SJSA1 (cell line): ENCODE results near the gene GSX1. TPM values are rescaled to one million over a fixed set of nuclear protein-coding genes. Genes with fewer than 3 reads are reported as not detected.

Experiments used
- DNase-seq, 2 experiments: peaks; one replicate each; pipeline ENCODE4 v3.0.0-alpha.2; 2015 to 2020; ENCODE audit warnings: low spot score in 2 of 2, low read depth in 1 of 2
- H3K27ac ChIP-seq: fragments of 250-450 bp; sonication (Bioruptor Pico); 2 replicates; pipeline ENCODE4 v1.5.1; 2020; ENCODE audit warnings: mild to moderate bottlenecking, moderate library complexity
- H3K27me3 ChIP-seq: fragments of 250-450 bp; sonication (Bioruptor Pico); replicated peaks from 2 replicates; pipeline ENCODE4 v1.5.1; 2020; ENCODE audit warnings: mild to moderate bottlenecking, moderate library complexity
- H3K36me3 ChIP-seq: fragments of 250-450 bp; sonication (Bioruptor Pico); 2 replicates; pipeline ENCODE4 v1.5.1; 2020; ENCODE audit warnings: mild to moderate bottlenecking
- H3K4me1 ChIP-seq: fragments of 250-450 bp; sonication (Bioruptor Pico); replicated peaks from 2 replicates; pipeline ENCODE4 v1.6.1; 2021; ENCODE audit warnings: mild to moderate bottlenecking
- H3K4me3 ChIP-seq: fragments of 250-450 bp; sonication (Bioruptor Pico); 2 replicates; pipeline ENCODE4 v1.5.1; 2020; ENCODE audit warnings: mild to moderate bottlenecking
- H3K9me3 ChIP-seq: fragments of 250-450 bp; sonication (Bioruptor Pico); replicated peaks from 2 replicates; pipeline ENCODE4 v1.5.1; 2020; ENCODE audit warnings: mild to moderate bottlenecking
- total RNA-seq: library from RNA; depleted of rRNA; stranded (reverse); fragments of >200 nt; shearing (Covaris generic); gene quantifications from 2 replicates; pipeline ENCODE4 v1.2.3, GENCODE V29; 2014

GSX1 gene
- total RNA-seq, 1 experiment from 2014 or later: not detected

DNA sequence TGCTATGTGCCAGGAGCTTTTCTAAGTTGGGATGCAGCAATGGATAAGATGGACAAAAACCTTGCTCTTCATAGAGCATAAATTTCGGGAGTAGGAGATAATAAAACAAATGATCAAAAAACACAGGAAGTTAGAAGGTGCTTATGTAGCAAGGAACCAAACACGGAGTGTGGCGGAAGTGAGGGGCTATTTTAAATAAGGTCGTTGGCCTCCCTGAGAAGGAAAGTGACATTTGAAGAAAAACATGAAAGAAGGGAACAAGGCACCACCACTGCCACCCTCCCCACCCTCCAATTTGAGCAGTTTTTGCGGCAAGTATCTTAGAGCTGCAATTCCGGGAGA, 3.2 kb upstream of the GSX1 start:
- Histone ChIP-seq H3K36me3 (no peaks in the 10 kb centered on the region), H3K4me3 (no peak overlapping the region), H3K27me3 (peaks cover 55% of the 10 kb centered on the region), H3K9me3 (no peaks in the 10 kb centered on the region), H3K4me1 (no peaks in the 10 kb centered on the region), H3K27ac (no peak overlapping the region)
- no peak for DNase-seq

DNA sequence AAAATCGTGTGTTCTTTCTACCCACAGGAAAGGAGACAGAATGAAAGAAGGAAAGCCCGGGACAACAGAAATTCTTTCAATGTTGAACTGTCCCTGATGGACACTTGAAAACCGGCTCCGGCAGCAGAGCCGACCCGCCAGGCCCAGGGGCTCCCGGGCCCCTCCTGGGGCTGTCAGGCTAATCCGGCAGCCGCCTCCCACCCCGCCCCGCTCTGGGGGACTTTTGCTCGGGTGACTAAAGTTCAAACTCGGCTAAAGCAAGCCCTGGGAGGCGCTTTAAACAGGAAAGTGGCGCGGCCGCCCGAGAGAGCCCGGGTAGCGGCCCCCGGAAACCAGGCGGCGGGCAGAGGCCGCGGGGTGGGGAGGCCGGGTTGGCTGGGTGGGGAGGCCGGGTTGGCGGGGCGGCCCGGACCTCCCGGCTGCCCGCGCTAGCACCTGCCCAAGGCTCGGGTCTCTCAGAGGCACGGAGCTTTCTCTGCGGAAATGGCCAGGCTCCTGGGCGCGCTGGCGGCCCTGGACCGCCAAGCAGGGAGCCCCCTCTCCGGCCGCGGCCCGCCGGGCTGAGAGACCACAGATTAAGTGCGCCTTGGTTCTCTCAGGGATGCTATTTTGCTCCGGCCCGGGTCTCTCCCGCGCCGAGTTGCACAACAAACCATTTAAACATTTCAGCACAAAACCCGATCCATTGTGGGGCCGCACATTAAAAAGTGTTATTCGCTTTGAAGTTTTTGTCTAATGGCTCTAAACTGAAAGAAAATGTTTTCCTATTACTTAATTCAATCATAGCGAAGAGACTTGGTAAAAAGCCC, 2.6 kb upstream of the GSX1 start:
- H3K4me1 ChIP-seq: no peaks in the 10 kb centered on the region
- no peaks in the 10 kb centered on the region for H3K36me3 ChIP-seq
- no peak overlapping the region for H3K27ac ChIP-seq
- no peaks in the 10 kb centered on the region for H3K9me3 ChIP-seq
- peaks cover 58% of the 10 kb centered on the region for H3K27me3 ChIP-seq
- H3K4me3 ChIP-seq: no peak overlapping the region
- no peak for DNase-seq

DNA sequence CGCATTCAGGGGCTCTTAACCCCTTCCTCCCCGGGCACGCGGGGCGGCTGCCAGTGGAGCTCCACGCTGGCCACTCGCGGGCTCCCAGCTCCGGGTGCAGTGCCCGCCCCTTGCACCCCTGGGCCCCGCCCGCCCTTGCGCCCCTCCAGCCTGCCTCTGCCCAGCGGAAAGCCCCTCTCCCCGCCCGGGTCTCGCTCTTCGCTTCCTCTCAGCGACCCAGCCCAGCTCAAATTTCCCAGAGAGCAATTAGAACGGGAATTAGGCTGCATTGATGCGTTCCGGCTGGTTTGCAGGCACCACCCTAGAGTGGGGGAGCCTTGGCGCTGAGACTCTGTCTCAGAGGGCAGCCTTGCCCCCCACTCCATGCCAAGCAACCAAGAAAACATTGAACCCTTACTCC, 1.8 kb upstream of the GSX1 start:
- no peak for DNase-seq
- no peak overlapping the region for H3K4me3 ChIP-seq
- no peaks in the 10 kb centered on the region for H3K9me3 ChIP-seq
- H3K36me3 ChIP-seq: no peaks in the 10 kb centered on the region
- H3K27ac ChIP-seq: no peak overlapping the region
- H3K4me1 ChIP-seq: no peaks in the 10 kb centered on the region
- peaks cover 66% of the 10 kb centered on the region for H3K27me3 ChIP-seq

DNA sequence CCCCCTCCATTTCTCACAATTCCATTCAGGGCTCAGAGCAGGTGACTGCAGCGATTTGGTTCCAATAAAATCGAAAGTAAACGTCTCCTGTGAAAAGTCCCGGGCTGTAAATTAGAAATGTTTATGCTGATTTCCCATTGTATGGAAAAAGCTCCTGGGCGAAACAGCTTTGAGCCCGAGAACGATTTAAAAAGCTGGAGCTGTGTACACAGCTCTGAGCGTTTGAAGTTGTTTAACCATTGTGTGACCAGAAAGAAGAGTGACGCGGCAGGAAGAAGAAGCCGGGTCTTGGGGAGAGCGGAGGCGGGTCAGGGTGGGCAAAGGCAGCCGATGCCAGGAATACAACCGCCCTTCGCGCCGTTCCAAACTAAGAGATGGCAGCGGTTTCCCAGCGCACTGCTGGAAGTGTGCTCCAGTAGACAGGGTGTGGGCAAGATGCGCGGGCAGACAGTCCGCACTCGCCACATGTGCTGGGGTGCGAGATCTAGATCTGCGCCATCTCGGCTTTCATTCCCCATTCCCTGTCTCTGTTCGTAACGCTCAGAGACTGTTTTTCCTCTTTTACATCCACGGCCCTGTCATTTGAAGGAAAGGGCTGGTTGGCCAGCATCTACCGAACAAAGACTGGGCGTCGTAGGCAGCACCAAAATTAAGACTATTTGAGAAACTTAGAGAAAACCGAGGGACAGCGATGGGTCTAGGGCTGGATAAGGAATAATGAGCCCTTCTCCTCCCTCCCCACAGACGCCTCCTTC, 960 bp upstream of the GSX1 start:
- no peaks in the 10 kb centered on the region for H3K36me3 ChIP-seq
- H3K27me3 ChIP-seq: peaks cover 74% of the 10 kb centered on the region
- no peak overlapping the region for H3K27ac ChIP-seq
- DNase-seq: no peak
- no peaks in the 10 kb centered on the region for H3K4me1 ChIP-seq
- no peaks in the 10 kb centered on the region for H3K9me3 ChIP-seq
- H3K4me3 ChIP-seq: no peak overlapping the region

DNA sequence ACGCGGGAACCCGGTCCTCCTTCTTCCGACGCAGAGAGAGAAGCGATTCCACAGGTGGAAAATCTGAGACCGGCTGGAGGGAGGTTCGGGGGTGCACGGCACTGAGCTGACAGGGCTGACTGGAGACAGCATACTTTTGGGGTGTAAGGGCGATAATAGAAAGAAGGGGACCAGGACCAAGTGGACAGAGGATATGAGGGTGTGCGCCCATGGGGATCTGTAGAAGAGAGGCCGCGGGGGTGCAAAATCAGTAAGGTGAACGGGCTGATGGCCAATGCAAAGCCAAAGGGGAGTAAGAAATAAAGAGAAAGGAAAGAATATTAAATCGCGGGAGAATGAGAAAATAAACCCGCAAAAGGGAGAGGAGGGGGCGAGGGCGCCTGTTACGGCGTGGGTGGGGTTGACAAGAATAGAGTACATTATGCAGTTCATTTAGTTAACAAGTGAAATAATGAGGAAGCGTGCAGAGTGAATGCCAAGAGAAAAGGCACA, 336 bp upstream of the GSX1 start:
- Histone ChIP-seq H3K27ac (no peak overlapping the region), H3K4me3 (no peak overlapping the region), H3K9me3 (no peaks in the 10 kb centered on the region), H3K27me3 (peaks cover 81% of the 10 kb centered on the region), H3K36me3 (no peaks in the 10 kb centered on the region), H3K4me1 (no peaks in the 10 kb centered on the region)
- no peak for DNase-seq

DNA sequence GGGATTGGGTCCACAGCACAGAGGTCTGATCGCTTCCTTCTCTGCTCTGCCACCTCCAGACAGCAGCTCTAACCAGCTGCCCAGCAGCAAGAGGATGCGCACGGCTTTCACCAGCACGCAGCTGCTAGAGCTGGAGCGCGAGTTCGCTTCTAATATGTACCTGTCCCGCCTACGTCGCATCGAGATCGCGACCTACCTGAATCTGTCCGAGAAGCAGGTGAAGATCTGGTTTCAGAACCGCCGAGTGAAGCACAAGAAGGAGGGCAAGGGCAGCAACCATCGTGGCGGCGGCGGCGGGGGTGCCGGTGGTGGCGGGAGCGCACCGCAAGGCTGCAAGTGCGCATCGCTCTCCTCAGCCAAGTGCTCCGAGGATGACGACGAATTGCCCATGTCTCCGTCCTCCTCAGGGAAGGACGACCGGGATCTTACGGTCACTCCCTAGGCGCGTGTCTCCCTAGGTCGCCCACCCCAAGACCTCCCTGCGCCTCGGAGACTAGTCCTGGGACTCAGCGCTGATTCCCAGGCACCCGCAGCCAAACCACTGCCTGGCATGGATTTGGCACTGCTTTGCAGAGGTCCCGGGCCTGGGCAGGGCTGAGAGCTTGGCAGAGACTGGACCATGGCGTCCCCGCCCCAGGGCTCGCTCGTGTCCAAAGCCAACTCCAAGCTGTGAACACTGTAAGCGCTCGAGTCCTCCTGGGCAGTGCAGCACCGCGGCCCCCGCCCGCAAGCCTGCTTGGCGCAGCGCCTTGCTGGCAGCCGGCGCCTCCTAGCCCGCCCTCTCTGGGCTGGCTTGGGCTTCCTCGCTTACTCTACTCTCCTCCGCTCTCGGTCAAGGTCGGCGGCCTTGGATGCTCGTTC, 1.5 kb downstream of the GSX1 start:
- Histone ChIP-seq H3K27ac (no peak overlapping the region), H3K4me3 (no peak overlapping the region), H3K27me3 (peaks cover 85% of the 10 kb centered on the region), H3K4me1 (no peaks in the 10 kb centered on the region), H3K9me3 (no peaks in the 10 kb centered on the region), H3K36me3 (no peaks in the 10 kb centered on the region)
- no peak for DNase-seq

DNA sequence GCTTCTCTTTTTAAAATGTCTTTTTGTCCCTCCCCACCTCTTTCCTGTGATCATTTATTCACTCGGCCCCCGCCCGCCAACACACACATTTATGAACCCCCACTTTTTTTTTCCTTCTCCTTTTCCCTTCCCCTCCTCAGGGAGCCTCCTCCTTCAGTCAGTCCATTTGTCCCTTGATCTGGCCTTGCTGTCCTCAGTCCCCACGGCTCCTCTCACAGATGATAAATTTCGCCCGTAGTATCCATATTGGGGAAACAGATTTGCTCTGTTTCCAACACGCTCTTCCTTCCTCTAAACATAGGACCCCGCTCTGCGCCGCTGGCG, 2.0 kb downstream of the GSX1 start:
- Histone ChIP-seq H3K4me1 (no peaks in the 10 kb centered on the region), H3K27me3 (peaks cover 80% of the 10 kb centered on the region), H3K36me3 (no peaks in the 10 kb centered on the region), H3K27ac (no peak overlapping the region), H3K9me3 (no peaks in the 10 kb centered on the region), H3K4me3 (no peak overlapping the region)
- no peak for DNase-seq

DNA sequence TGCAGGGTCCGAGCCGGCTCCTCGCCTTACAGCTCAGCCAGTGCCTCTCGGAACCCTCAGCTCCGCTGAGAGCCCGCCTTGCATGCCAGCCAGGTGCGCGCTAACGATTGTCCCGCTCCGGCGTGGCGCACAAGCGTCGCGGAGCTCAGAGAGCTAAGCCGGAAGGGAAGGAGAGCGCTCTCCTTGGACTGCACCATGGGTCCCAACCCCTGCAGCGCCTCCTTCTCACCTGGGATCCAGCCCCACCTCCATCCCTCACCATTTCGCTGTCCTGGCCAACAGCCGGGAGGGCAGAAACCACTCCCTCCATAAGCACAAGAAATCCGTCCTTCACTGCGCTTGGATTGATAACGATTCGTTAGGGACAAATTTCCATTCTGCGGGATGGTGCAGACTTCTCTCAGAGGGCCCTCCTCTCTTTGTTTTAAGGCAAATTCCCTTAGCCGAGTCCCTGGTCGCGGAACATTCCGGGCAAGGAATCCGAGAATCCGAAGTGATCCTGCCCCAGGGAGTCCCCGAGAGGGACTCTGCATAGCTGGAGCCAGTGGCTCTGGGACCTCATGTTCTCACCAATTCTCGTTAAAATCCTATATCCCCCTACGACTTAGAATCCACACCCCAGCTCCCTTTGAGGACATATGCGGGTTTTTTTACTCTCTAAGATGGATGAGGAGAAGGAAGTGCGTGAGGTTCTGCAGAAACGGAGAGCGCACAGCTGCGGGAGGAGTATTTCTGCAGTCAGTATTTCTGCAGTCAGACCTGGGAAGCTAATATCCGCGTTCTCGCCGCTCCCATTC, 2.8 kb downstream of the GSX1 start:
- Histone ChIP-seq H3K27me3 (peaks cover 75% of the 10 kb centered on the region), H3K36me3 (no peaks in the 10 kb centered on the region), H3K4me1 (no peaks in the 10 kb centered on the region), H3K9me3 (no peaks in the 10 kb centered on the region), H3K27ac (no peak overlapping the region), H3K4me3 (no peak overlapping the region)
- no peak for DNase-seq

DNA sequence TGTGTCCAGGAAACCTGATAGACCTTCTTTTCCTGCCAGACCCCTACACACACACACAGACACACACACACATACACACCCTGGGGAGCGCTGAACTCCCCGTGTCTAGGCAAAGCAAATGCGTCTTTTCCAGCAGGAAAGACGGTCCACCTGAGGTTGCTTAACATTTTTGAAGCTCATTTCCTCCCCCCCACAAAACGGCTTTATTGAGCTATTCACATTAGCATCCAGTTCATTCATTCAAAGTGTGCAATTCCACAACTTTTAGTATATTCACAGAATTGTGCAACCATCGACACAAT, 3.4 kb downstream of the GSX1 start:
- Histone ChIP-seq H3K4me1 (no peaks in the 10 kb centered on the region), H3K9me3 (no peaks in the 10 kb centered on the region), H3K27ac (no peak overlapping the region), H3K4me3 (no peak overlapping the region), H3K36me3 (no peaks in the 10 kb centered on the region), H3K27me3 (peaks cover 73% of the 10 kb centered on the region)
- no peak for DNase-seq

DNA sequence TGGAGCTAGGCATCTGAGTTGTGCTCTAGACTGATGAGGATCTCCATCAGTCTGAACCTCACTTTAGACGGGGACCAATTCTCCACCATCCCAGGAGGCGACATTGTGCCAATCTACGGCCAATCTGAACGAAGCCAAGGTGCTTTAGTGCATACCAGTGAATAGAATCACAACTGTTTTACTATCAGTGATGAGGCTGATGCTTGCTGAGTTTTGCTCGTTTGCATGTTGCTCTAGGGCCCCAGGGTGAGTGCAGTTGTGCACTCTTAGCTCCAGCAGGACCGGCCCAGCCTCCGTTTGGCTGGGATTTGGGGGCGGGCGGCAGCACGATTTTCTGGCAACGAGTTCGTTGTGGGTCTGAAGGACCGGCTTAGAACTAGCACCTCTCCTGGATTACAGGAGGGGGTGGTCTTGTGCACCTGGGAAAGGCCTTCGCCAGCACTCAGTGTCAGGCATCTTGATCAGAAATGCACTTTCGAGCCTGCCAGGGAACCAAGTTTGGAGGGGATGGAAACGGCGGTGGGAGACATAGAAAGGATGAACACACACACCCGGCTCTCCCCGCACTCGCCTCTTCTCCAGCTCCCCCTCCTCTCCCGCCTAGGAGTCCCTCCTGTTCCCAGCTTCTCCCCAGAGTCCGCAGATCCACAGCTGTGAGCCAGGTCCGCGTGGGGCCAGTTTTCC, 4.4 kb downstream of the GSX1 start:
- no peaks in the 10 kb centered on the region for H3K9me3 ChIP-seq
- no peaks in the 10 kb centered on the region for H3K36me3 ChIP-seq
- DNase-seq: no peak
- no peaks in the 10 kb centered on the region for H3K4me1 ChIP-seq
- no peak overlapping the region for H3K4me3 ChIP-seq
- no peak overlapping the region for H3K27ac ChIP-seq
- H3K27me3 ChIP-seq: peaks cover 63% of the 10 kb centered on the region

DNA sequence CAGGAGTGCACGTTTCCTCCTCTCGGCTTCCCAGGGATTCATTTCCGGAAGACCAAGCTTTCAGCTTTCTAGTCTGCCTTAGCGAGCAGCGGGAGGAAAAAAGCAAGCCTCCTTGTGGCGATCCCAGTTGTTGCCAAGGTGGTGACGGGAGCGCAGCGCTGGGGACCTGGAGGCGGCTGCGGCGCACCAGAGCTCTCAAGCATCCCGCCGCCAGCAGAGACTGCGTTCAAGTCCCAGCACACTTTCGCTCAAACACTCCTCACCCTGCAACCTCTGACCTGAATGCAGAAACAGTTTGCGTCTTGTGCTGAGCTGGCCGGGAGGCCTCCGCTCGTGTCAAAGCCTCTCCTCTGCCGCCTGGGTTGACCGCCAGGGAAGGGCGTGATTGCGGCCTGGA, 4.9 kb downstream of the GSX1 start:
- DNase-seq: no peak
- Histone ChIP-seq H3K4me3 (no peak overlapping the region), H3K27me3 (peaks cover 57% of the 10 kb centered on the region), H3K27ac (no peak overlapping the region), H3K4me1 (no peaks in the 10 kb centered on the region), H3K36me3 (no peaks in the 10 kb centered on the region), H3K9me3 (no peaks in the 10 kb centered on the region)

DNA sequence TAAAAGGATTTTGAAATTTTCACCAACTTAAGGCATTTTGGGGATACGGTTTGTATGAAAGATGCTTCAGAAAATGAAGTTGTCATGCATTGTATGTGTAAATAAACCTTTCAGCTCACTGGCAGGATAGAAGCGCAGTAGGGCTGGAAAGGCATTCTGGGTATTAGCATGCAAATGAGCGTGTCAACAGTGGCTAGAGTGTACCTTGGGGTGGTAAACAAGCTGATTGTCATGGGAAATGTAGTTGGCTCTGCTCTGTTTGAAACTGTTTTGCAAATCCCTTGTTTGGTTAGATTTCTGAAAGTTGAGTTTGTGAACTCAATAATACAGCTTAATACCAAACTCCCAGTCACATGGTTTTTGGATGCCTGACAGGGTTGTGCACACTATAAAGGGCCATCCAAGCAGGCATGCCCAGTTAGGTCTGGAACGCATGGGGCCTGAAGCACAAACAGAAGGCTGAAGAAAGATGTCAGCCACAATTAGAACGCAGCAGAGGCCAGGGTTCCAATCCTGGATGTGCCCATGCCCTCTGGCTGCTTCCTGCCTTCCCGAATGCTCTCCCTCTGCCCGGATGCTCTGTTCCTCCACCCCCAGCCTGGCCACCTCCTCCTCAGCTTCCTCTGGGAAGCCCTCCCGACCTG, 14.6 kb downstream of the GSX1 start:
- H3K27ac ChIP-seq: no peak overlapping the region
- no peak overlapping the region for H3K4me3 ChIP-seq
- no peaks in the 10 kb centered on the region for H3K4me1 ChIP-seq
- no peaks in the 10 kb centered on the region for H3K27me3 ChIP-seq
- no peaks in the 10 kb centered on the region for H3K9me3 ChIP-seq
- no peaks in the 10 kb centered on the region for H3K36me3 ChIP-seq
- no peak for DNase-seq
